ENCODE results near the gene WDR7. TPM values are rescaled to one million over a fixed set of nuclear protein-coding genes. Genes with fewer than 3 reads are reported as not detected.

Gene WDR7
- total RNA-seq, 1 donor from 2014 or later = 12.8 TPM

- ATAC-seq = no peak
These were observed 156.7 kb downstream of the WDR7 start for GRCh38 chr18:56807901-56808300.

GRCh38 chr18:56812674-56813073 lies 161.5 kb downstream of the WDR7 start:
- no peak for ATAC-seq

DNA sequence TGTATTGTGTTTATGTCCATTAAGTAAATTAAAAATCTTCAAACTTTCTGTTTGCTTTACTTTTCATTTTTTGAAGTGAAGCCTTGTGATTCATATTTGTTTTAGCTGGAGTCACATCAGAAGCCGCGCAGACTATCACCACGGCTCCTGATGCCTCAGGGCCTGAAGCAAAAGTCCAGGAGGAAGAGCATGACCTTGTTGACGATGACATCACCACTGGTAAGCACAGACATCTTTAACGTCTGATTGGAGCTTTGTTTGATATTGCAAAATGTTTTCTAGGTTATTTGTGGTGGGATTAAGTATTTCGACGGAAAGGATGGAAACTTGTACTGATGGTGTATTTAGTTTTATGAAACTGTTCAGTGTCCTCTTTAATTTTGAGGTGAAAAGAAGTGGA lies 164.8 kb downstream of the WDR7 start:
- no peak for ATAC-seq

DNA sequence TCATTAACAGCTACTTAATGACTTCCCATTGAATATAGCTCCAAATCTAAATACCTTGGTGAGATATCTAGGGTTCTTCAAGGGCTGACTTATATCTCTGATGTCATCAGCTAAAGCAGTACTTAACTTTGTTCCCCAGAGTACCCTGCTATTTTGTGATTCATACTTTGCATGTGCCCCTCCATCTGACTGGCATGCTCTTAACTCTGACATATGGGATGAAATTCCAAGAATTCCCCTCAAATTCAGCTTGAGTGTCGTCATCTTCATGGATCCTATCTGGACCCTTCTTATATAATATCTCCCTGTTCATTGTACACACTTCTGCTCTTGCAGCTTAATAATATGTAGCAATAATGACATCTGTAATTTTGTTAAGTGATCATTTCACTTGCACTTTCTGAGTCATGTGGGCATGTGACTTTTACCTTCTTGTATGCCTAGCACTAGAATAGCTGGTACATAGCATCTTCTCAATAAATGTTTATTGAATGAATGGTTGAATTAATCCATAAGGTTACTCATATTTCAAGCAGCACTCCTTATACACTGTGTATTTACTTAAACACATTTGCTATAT lies 172.9 kb downstream of the WDR7 start:
- no peak for ATAC-seq

DNA sequence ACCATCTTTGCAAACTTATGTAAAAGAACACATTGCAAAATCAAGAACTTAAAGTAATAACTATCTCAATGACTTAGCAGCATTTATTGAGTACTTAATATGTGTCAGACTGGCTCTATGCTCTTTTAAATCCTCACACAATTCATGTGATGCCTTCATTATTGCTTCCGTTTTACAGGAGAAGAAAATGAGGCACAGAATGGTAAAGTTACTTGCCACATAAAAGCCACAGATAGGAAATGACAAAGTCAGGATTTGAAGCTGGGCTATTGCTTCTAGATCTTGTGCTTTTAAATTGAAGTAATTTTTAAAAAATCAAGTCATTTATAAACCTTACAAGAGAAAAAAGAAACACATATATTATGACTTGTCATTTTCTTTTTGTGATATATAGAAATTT lies 174.2 kb downstream of the WDR7 start:
- ATAC-seq = no peak

DNA sequence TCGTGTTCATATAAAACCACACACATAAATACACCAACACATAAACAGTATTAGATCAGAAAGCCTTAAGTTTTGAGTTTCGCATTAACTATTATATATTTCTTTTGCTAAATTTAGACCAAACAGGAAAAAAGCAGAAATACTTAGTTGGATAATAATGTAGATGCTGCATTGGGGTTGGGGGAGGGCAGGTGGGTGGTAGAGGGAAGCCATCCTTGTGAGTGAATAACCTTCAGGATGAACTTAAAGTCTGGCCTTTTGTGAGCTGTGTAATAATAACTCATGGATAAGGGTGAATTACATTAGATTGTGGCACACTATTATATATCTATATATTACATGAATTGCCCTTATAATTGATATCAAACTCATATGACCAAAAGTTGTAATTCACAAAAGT lies 174.7 kb downstream of the WDR7 start:
- ATAC-seq = no peak

DNA sequence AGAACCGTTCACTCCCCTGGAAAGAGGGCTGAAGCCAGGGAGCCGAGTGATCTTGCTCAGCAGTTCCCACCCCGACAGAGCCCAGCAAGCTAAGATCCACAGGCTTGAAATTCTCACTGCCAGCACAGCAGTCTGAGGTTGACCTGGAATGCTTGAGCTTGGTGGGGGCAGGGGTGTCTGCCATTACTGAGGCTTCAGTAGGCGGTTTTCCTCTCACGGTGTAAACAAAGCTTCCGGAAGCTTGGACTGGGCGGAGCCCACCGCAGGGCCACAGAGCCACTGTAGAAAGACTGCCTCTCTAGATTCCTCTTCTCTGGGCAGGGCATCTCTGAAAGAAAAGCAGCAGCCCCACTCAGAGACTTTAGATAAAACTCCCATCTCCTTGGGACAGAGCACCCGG lies 180.8 kb downstream of the WDR7 start:
- no peak for ATAC-seq

DNA sequence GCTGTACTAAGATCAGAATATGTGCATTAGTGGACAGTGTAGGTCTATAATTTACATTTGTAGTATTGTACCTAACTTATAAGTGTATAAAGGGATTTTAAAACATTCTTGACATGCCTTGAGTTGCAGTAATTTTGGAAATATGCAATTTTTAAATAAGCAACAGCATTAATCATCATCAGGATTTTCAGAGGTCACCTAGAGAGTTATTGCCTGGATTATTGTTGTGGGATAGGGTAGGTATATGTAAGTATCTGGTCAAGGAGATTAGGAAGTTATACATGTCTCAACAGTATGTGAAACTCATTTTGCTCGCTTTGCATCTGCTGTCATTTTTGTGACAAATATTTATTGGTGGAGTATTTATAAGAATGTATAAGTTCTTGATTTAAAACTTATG lies 184.2 kb downstream of the WDR7 start:
- ATAC-seq = no peak

- ATAC-seq = no peak
These were observed 185.0 kb downstream of the WDR7 start for GRCh38 chr18:56836173-56836572.

DNA sequence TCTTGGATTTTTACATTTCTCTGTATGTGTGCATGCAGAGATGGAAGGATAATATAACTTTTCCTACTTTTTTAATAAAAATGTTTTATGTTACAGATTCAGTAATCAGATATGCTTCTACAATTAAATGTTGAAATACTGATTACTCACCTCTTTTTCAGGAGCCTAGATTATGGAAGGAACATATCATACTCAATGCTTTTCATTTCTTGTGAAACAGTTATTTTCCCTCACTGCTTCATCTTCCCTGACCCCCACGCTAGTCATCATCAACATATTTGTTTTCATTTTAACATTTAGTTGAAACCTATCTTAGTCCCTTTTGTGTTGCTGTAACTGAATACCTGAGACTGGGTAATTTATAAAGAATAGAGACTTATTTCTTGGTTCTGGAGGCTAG lies 190.7 kb downstream of the WDR7 start:
- ATAC-seq = no peak

- ATAC-seq = no peak
These were observed 192.1 kb downstream of the WDR7 start for GRCh38 chr18:56843241-56843640.

- ATAC-seq = no peak
These were observed 193.4 kb downstream of the WDR7 start for GRCh38 chr18:56844556-56844955.

- ATAC-seq = no peak
These were observed 200.6 kb downstream of the WDR7 start for GRCh38 chr18:56851774-56852173.

GRCh38 chr18:56853961-56854360 lies 202.8 kb downstream of the WDR7 start:
- ATAC-seq = no peak

DNA sequence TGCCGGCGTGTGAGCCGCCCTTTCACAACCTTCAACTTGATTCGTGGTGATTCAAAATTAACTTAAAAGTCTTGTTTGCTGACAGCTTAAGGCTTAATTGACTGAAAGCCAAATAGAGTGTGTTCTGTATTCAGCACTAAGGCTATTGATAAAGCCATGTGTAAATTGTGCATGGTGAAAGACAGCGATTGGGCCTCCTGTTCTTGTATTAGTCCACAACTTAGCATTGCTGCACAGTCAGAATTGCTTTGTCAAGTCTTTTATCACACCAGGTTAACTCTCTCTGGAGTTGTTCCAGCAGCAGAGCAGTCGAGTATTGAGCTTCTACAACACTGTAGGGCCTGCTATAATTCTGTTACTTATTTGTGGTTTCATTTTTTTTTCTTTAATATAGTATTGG lies 210.1 kb downstream of the WDR7 start:
- ATAC-seq = no peak

DNA sequence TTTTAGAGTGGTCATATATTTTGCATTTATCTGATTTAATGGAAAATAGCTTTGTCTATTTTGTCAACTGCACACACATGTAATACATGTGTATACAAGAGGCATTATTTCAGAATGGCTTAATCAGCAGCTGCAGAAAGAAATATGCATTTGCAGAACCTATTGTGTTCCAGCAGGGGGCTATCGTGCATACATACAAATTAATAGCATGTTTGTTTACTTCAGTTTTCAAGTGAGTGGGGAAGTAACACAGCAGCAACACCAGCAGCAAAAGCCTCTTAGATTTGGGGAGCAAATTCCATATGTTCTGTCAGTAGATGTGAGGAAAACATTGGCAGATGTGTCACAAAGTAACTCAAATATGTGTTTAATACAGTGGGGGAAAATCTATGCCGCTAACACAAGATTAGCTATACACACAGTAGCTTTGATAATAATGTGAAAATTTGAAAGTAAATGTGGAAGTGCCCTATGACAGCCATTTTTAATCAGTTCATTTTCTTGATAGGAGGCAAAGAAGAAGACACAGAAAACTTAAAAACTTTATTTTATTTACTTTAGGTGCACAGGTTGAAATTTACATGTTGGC lies 218.1 kb downstream of the WDR7 start:
- no peak for ATAC-seq

DNA sequence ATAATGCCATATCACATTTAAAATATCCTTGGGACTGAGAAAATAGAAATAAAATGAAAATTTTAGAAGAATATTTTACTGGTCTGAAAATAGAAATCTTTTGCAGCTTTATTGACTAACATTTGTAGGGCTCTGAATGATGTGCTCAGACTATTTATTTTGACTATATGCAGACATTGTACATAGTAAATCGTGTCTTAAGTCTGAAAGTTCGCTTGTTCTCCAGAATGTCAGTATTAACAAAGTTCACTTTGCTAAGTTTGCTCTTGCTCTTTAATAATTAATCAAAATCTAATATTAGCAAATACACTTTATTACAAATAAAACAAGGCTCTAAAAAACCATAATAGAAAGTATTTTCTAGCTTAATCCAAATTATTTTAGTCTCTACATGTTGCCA lies 219.8 kb downstream of the WDR7 start:
- no peak for ATAC-seq

- no peak for ATAC-seq
These were observed 221.0 kb downstream of the WDR7 start for GRCh38 chr18:56872140-56872539.

DNA sequence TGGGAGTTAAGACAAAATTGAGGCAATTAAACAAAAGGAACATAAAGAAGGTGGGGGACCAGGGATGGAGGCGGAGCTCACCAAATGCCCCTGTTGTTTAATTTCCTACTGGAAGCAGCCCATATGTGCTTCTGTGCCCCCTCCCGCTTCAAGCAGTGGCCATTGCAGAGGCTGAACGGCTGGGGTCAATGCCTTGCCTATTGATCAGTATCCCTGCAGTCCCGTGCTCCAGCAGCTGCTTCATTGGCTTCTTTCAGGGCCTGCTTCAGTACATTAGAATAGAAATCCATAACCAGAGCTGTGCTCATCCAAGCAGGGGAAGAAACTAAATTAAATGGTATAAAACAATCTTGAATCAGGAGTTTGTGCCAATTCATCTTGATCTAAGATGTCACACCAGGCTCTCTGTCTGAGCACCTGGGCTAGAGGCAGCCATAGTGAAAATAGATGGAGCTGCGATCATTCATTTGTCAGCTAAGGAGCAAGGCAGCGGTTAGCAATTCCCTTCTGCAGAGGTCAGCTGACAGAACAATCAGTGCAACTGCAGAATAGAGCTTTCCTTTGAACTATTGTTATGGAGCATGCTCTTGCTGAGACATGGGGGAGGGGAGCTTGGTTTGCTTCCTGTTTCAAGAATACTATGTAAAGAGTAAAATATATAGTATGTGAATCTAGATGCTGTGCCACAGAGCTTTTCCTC lies 222.4 kb downstream of the WDR7 start:
- ATAC-seq = no peak

DNA sequence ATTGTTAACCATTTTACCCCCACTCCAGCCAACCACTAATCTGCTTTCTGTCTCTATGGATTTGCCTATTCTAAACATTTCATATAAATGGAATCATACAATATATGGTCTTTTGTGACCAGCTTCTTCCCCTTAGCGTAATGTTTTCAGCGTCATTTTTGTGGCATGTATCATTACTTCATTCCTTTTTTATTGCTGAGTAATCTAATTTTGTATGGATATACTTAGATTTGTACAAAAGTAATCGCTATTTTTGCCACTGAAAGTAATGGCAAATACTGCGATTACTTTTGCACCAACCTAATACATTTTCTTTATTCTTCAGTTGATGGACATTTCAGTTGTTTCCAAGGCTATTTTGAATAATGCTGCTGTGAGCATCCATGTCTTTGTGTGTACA lies 227.6 kb downstream of the WDR7 start:
- ATAC-seq = no peak

DNA sequence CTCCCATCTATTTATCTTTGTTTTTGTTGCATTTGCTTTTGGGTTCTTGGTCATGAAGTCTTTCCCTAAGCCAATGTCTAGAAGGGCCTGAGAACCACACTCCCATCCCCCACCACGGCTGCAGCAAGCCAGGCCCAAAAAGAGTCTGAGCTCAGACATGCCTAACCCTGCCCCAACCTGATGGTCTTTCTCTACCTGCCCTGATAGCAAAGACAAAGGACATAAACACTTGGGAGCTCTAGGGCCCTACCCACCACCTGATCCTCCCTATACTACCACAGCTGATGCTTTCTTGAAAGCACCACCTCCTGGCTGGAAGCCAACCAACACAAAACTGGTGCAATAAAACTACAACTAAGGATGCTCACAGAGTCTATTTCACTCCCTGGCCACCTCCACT lies 233.4 kb downstream of the WDR7 start:
- ATAC-seq = no peak

- ATAC-seq = no peak
These were observed 237.8 kb downstream of the WDR7 start for GRCh38 chr18:56888978-56889377.

- ATAC-seq = no peak
These were observed 238.5 kb downstream of the WDR7 start for GRCh38 chr18:56889621-56890020.

- no peak for ATAC-seq
These were observed 239.5 kb downstream of the WDR7 start for GRCh38 chr18:56890632-56891031.

DNA sequence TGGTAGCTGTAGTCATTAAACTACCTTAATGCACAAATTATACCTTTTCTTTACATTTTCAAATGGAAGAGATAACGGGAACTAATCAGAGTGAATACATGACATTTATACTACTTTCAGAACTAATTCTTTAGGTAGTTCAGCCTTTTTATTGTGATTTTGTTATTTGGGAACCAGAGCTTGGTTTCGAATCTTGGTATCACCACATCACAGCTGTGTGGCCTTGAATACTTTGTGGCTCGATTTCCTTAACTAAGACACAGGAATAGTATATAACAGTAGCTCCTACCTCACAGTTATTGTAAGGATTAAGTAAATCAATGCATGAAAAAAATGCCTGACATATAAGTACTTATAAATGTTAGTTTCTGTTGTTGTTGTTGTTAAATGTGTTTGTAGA lies 240.0 kb downstream of the WDR7 start:
- no peak for ATAC-seq

Measured in esophagus mucosa (tissue), 1 donor.